Right lobe of liver (tissue), 6 donors: ENCODE data around the gene FGB. TPM values are rescaled to one million over a fixed set of nuclear protein-coding genes. Genes with fewer than 3 reads are reported as not detected.
A peak's percentile ranks its signal among the peaks of the same experiment; 100 is the strongest.

Experiments
- ATAC-seq, 4 donors: fragments of 200-7000 bp; cut with Tn5 transposase; one replicate each; pipeline ENCODE4 v1.9.1; 2020; ENCODE audit warnings: mild to moderate bottlenecking in 4 of 4, moderate library complexity in 4 of 4
- DNase-seq, 3 donors: peaks; one replicate each; pipeline ENCODE4 v3.0.0-alpha.2; 2020
- H3K27ac ChIP-seq, 3 donors: fragments of 200-600 bp; one replicate each; pipeline ENCODE4 v1.8.0; 2022
- H3K27me3 ChIP-seq, 2 donors: fragments of 200-600 bp; one replicate each; pipeline ENCODE4 v1.8.0; 2022
- H3K36me3 ChIP-seq, 4 donors: fragments of 200-600 bp; sonication (generic) in 1 of 4; one replicate each; pipeline versions ENCODE4 v1.5.1 to v1.8.0; 2017 to 2022; ENCODE audit warnings: control low read depth in 1 of 4
- H3K4me1 ChIP-seq, 4 donors: fragments of 200-600 bp; sonication (generic) in 1 of 4; one replicate each; pipeline versions ENCODE4 v1.5.1 to v1.8.0; 2017 to 2022; ENCODE audit warnings: control low read depth in 1 of 4
- H3K4me3 ChIP-seq, 3 donors: fragments of 200-600 bp; one replicate each; pipeline ENCODE4 v1.8.0; 2022
- H3K9me3 ChIP-seq, 4 donors: fragments of 200-600 bp; sonication (generic) in 1 of 4; one replicate each; pipeline versions ENCODE4 v1.5.1 to v1.8.0; 2017 to 2022; ENCODE audit warnings: control low read depth in 1 of 4
- POLR2A ChIP-seq: fragments of 450-650 bp; IDR thresholded peaks from one replicate; pipeline ENCODE4 v1.6.1; 2017; ENCODE audit warnings: antibody characterized with exemption, mild to moderate bottlenecking
- WGBS: methylation state at CpG from one replicate; pipeline ENCODE4 v1.1.6; 2018; ENCODE audit warnings: low coverage, low lambda C conversion rate; ENCODE audit not compliant: insufficient coverage; ENCODE audit errors: missing lambda C conversion rate; 5-methylcytosine and 5-hydroxymethylcytosine counted together
- intact Hi-C, 2 donors: fragments of 100-400 bp; cut with DNase I; formaldehyde crosslinking; loops; one replicate each; pipeline versions ENCODE4 v1.11.2 to v1.14.1; 2022
- total RNA-seq, 6 experiments: library from RNA; depleted of rRNA in 2 of 6; stranded (reverse); fragments of >200 nt in 2 of 6; fragmentation: NEBNext Ultra II Directional in 3 of 6; extraction: Animal tissue kit (Norgen Biotek cat#: 25700) in 3 of 6; gene quantifications; one replicate each; pipeline versions ENCODE4 v1.1.0 to v1.2.4, GENCODE V29; 2016 to 2023
- TF ChIP-seq, protein P1 (sequence below), 4 donors: fragments of 200-600 bp in 3 of 4; fragments of 450-650 bp in 1 of 4; IDR thresholded peaks; one replicate each; pipeline versions ENCODE4 v1.5.1 to v1.8.0; 2016 to 2022; ENCODE audit warnings: antibody characterized with exemption in 4 of 4, mild to moderate bottlenecking in 2 of 4
- donor health status: DM: no; HTN: yes; CAD: no.
- donor health status: DM: no; HTN: no; CAD: no.
- donor health status: DM: no; HTN: no; CAD: no.
- donor health status: DM: no; HTN: yes; CAD: no.
- donor health status: DM: no; HTN: yes; CAD: no.

Gene FGB
- total RNA-seq, 6 experiments from 2014 or later, result 6,080 to 16,362 (median 11,864) TPM

DNA sequence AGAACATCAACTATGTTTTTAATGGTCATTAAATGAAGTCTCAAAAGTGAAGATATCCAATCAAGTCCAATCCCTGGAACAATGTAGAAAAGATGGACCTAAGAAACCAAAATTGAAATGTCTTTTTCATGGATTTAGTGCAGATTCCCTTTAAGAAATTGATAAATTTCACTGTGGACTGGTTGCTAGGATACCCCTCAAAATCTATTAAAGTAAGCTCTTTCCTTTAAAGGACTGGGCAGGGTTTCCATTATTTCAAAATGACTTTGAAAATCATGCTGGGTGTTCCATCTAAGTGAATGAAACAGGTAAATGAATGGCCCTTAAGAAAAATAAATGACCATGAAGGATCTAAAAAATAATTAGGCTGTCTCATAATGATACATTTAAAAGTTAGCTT, 41.2 kb upstream of the FGB start:
- Histone ChIP-seq H3K36me3 (no peaks in the 10 kb centered on the region), H3K27me3 (no peaks in the 10 kb centered on the region), H3K9me3 (no peaks in the 10 kb centered on the region), H3K27ac (no peak overlapping the region), H3K4me3 (no peak overlapping the region), H3K4me1 (no peaks in the 10 kb centered on the region)
- TF ChIP-seq, protein P1, sequence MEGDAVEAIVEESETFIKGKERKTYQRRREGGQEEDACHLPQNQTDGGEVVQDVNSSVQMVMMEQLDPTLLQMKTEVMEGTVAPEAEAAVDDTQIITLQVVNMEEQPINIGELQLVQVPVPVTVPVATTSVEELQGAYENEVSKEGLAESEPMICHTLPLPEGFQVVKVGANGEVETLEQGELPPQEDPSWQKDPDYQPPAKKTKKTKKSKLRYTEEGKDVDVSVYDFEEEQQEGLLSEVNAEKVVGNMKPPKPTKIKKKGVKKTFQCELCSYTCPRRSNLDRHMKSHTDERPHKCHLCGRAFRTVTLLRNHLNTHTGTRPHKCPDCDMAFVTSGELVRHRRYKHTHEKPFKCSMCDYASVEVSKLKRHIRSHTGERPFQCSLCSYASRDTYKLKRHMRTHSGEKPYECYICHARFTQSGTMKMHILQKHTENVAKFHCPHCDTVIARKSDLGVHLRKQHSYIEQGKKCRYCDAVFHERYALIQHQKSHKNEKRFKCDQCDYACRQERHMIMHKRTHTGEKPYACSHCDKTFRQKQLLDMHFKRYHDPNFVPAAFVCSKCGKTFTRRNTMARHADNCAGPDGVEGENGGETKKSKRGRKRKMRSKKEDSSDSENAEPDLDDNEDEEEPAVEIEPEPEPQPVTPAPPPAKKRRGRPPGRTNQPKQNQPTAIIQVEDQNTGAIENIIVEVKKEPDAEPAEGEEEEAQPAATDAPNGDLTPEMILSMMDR (IDR thresholded peaks at IDR 0.05), result no peak
- TF ChIP-seq POLR2A, result no peak
- ATAC-seq (no peak), DNase-seq (no peak)
- intact Hi-C loops, result no loop called here

DNA sequence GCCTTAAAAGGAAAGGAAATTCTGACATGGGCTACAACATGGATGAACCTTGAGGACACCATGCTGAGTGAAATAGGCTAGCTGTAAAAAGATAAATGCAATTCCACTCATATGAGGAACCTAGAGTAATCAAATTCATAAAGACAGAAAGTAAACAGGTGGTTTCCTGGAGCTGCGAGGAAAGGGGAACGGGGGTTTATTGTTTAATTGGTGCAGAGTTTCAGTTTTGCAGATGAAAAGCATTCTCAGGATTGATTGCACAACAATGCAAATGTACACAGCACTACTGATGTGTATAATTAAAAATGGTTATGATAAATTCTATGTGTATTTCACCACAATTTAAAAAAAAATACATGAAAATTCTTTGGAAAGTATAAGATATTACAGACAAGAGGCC, 36.7 kb upstream of the FGB start:
- H3K9me3 ChIP-seq, result no peaks in the 10 kb centered on the region
- intact Hi-C loops, result no loop called here
- no peak for DNase-seq
- TF ChIP-seq POLR2A, result no peak
- TF ChIP-seq, protein P1 (IDR thresholded peaks at IDR 0.05), result no peak
- H3K27ac ChIP-seq, result no peak overlapping the region
- no peaks in the 10 kb centered on the region for H3K36me3 ChIP-seq
- H3K27me3 ChIP-seq, result no peaks in the 10 kb centered on the region
- 9% methylated on average over 2 of the region's 2 CpGs for WGBS
- H3K4me3 ChIP-seq, result no peak overlapping the region
- ATAC-seq, result no peak
- no peaks in the 10 kb centered on the region for H3K4me1 ChIP-seq

DNA sequence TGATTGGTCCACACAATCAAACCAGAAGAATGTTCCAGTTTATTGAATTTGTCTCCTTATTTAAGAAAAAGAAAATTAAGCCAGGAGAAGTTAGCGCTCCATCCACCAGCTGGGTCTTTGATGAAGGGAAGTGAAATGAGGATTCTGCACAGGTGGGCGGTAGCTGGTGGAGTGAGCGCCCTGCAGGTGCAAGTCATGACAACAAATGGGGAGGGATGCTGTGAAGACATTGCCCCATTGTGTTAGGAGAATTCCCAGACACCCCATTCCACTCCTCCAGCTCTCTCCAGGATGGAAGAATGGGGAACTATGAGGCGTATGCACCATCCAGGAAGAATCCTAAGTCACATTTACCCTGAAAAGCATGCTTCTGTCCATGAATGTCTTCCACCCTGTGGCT, 35.5 kb upstream of the FGB start:
- Histone ChIP-seq H3K36me3 (no peaks in the 10 kb centered on the region), H3K4me3 (no peak overlapping the region), H3K4me1 (no peaks in the 10 kb centered on the region), H3K9me3 (no peaks in the 10 kb centered on the region), H3K27ac (no peak overlapping the region), H3K27me3 (no peaks in the 10 kb centered on the region)
- ATAC-seq, result no peak
- no peak for DNase-seq
- WGBS, result 83% methylated on average over 4 of the region's 4 CpGs
- intact Hi-C loops, result no loop called here
- TF ChIP-seq, protein P1 (IDR thresholded peaks at IDR 0.05), result no peak
- TF ChIP-seq POLR2A, result no peak

DNA sequence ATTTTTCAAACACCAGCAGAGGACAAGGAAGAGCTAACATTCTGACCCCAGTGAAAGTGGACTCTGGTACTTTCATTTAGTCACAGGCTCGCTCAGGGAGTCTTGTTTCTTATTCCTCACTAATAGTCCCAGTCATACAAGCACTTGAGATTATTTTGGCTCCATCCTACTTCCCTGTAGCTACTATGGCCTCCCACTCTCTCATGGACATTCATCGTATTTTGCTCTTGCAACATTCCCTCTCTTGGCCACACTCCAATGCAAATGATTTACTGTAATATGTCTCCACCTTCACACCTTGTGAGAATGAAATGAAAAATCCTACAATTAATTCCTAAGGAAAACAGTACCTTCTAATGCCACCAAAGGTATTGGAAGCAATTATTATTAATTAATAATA, 33.9 kb upstream of the FGB start:
- Histone ChIP-seq H3K36me3 (no peaks in the 10 kb centered on the region), H3K4me3 (no peak overlapping the region), H3K27me3 (no peaks in the 10 kb centered on the region), H3K9me3 (no peaks in the 10 kb centered on the region), H3K27ac (no peak overlapping the region), H3K4me1 (no peaks in the 10 kb centered on the region)
- WGBS, result 18% methylated on average over 2 of the region's 2 CpGs
- no peak for TF ChIP-seq POLR2A
- TF ChIP-seq, protein P1 (IDR thresholded peaks at IDR 0.05), result no peak
- DNase-seq (no peak), ATAC-seq (peak in 1 of 4 donors; percentile 36)
- intact Hi-C loops, result no loop called here
